GM23338 (cell line): ENCODE measurements around the gene SGSH. TPM values are rescaled to one million over a fixed set of nuclear protein-coding genes. Genes with fewer than 3 reads are reported as not detected.
A peak's percentile ranks its signal among the peaks of the same experiment; 100 is the strongest.

Experiments
- ATAC-seq: fragments of 200-7000 bp; cut with Tn5 transposase; 3 replicates; pipeline ENCODE4 v1.9.1; 2020
- DNase-seq: peaks from one replicate; pipeline ENCODE4 v3.0.0-alpha.2; 2015; ENCODE audit warnings: low spot score
- H2AFZ ChIP-seq: fragments of 200-600 bp; sonication (generic); 2 replicates; pipeline ENCODE4 v1.8.0; 2016; ENCODE audit warnings: antibody characterized with exemption, mild to moderate bottlenecking, moderate library complexity
- H3F3A ChIP-seq: fragments of 200-600 bp; sonication (generic); replicated peaks from 2 replicates; pipeline ENCODE4 v1.8.0; 2017; ENCODE audit warnings: antibody characterized with exemption, mixed run types, low read depth
- H3K27ac ChIP-seq: fragments of 200-600 bp; sonication (generic); 2 replicates; pipeline ENCODE4 v1.6.1; 2016; ENCODE audit warnings: low read depth
- H3K27me3 ChIP-seq: fragments of 200-600 bp; sonication (generic); 2 replicates; pipeline ENCODE4 v1.8.0; 2016; ENCODE audit warnings: mild to moderate bottlenecking, mixed run types, moderate library complexity; ENCODE audit not compliant: insufficient read depth
- H3K36me3 ChIP-seq: fragments of 200-600 bp; sonication (generic); 2 replicates; pipeline ENCODE4 v1.8.0; 2016; ENCODE audit warnings: mild to moderate bottlenecking; ENCODE audit not compliant: insufficient read depth
- H3K4me1 ChIP-seq: fragments of 200-600 bp; sonication (generic); 2 replicates; pipeline ENCODE4 v1.8.0; 2016; ENCODE audit warnings: mild to moderate bottlenecking, moderate library complexity; ENCODE audit not compliant: insufficient read depth
- H3K4me2 ChIP-seq: fragments of 200-600 bp; sonication (generic); 2 replicates; pipeline ENCODE4 v1.7.1; 2017; ENCODE audit warnings: mixed run types
- H3K4me3 ChIP-seq: fragments of 200-600 bp; sonication (generic); 2 replicates; pipeline ENCODE4 v1.6.1; 2016; ENCODE audit warnings: mixed run types
- H3K79me2 ChIP-seq: fragments of 200-600 bp; sonication (generic); replicated peaks from 2 replicates; pipeline ENCODE4 v1.8.0; 2017; ENCODE audit warnings: mild to moderate bottlenecking; ENCODE audit not compliant: insufficient read depth
- H3K9me2 ChIP-seq: fragments of 200-600 bp; sonication (generic); 2 replicates; pipeline ENCODE4 v1.8.0; 2017; ENCODE audit not compliant: insufficient read depth
- H4K20me1 ChIP-seq: fragments of 200-600 bp; sonication (generic); replicated peaks from 2 replicates; pipeline ENCODE4 v1.8.0; 2017; ENCODE audit warnings: mild to moderate bottlenecking; ENCODE audit not compliant: insufficient read depth
- H3K27ac Mint-ChIP-seq: 2 replicates; pipeline ENCODE4 v1.8.0; 2020; ENCODE audit warnings: inconsistent platforms, mild to moderate bottlenecking, moderate library complexity, mixed read lengths
- H3K27me3 Mint-ChIP-seq: 3 replicates; pipeline ENCODE4 v1.8.0; 2022; ENCODE audit warnings: low read depth, mild to moderate bottlenecking, moderate library complexity, mixed read lengths, inconsistent platforms; ENCODE audit not compliant: insufficient read depth, poor library complexity
- H3K36me3 Mint-ChIP-seq: 3 replicates; pipeline ENCODE4 v1.8.0; 2021; ENCODE audit warnings: low read depth, mild to moderate bottlenecking, inconsistent platforms, moderate library complexity, mixed read lengths
- H3K4me1 Mint-ChIP-seq: 3 replicates; pipeline ENCODE4 v1.8.0; 2020; ENCODE audit warnings: mild to moderate bottlenecking, inconsistent platforms, mixed read lengths
- H3K4me3 Mint-ChIP-seq: 3 replicates; pipeline ENCODE4 v1.8.0; 2021; ENCODE audit warnings: moderate library complexity, mild to moderate bottlenecking, inconsistent platforms, mixed read lengths
- H3K9me3 Mint-ChIP-seq: 3 replicates; pipeline ENCODE4 v1.8.0; 2020; ENCODE audit warnings: moderate library complexity, mild to moderate bottlenecking, inconsistent platforms, mixed read lengths
- CREB1 ChIP-seq: fragments of 250-450 bp; sonication (Bioruptor Pico); IDR thresholded peaks from 2 replicates; pipeline ENCODE4 v1.5.0; 2020; ENCODE audit warnings: low read depth, mild to moderate bottlenecking, moderate library complexity
- EZH2phosphoT487 ChIP-seq: fragments of 200-600 bp; sonication (generic); IDR thresholded peaks from one replicate; pipeline ENCODE4 v1.8.1; 2018; ENCODE audit warnings: antibody characterized with exemption; ENCODE audit not compliant: unreplicated experiment
- JUNB ChIP-seq: IDR thresholded peaks from one replicate; pipeline ENCODE4 v1.6.1; 2016; ENCODE audit warnings: antibody characterized with exemption; ENCODE audit not compliant: unreplicated experiment
- NANOG ChIP-seq: IDR thresholded peaks from 2 replicates; pipeline ENCODE4 v1.6.1; 2016; ENCODE audit warnings: antibody characterized with exemption, borderline replicate concordance
- POLR2AphosphoS5 ChIP-seq: IDR thresholded peaks from 2 replicates; pipeline ENCODE4 v1.6.1; 2016; ENCODE audit warnings: antibody characterized with exemption, low read depth
- STAT1 ChIP-seq: IDR thresholded peaks from one replicate; pipeline ENCODE4 v1.6.1; 2016; ENCODE audit warnings: antibody characterized with exemption; ENCODE audit not compliant: unreplicated experiment
- ZNF114 ChIP-seq: fragments of 250-450 bp; sonication (Bioruptor Pico); IDR thresholded peaks from 2 replicates; pipeline ENCODE4 v1.5.0; 2020; ENCODE audit warnings: mild to moderate bottlenecking, moderate library complexity
- ZNF331 ChIP-seq: fragments of 250-450 bp; sonication (Bioruptor Pico); IDR thresholded peaks from 2 replicates; pipeline ENCODE4 v1.5.0; 2020; ENCODE audit warnings: low read depth, mild to moderate bottlenecking, moderate library complexity
- polyA plus RNA-seq: library from polyadenylated mRNA; unstranded; fragments of >200 nt; fragmentation: Nextera tagmentation; extraction: Ambion mirVana; gene quantifications from 2 replicates; pipeline ENCODE4 v1.2.1, GENCODE V29; 2016
- total RNA-seq: library from RNA; depleted of rRNA; stranded (reverse); fragments of >200 nt; shearing (Covaris generic); gene quantifications from 2 replicates; pipeline ENCODE4 v1.2.3, GENCODE V29; 2014
- TF ChIP-seq, protein P1 (sequence below): IDR thresholded peaks from one replicate; pipeline ENCODE4 v1.6.1; 2018; ENCODE audit warnings: antibody characterized with exemption; ENCODE audit not compliant: unreplicated experiment
- TF ChIP-seq, protein P2 (sequence below): IDR thresholded peaks from 2 replicates; pipeline ENCODE4 v1.6.1; 2016; ENCODE audit warnings: antibody characterized with exemption
- TF ChIP-seq, protein P3 (sequence below), 2 experiments: fragments of 200-600 bp in 1 of 2; sonication (generic) in 1 of 2; conservative IDR thresholded peaks; 2 replicates each; pipeline versions ENCODE4 v1.5.1 to v1.6.1; 2016 to 2017; ENCODE audit warnings: antibody characterized with exemption in 2 of 2, low read depth in 2 of 2, mild to moderate bottlenecking in 2 of 2, moderate library complexity in 1 of 2
- TF ChIP-seq, protein P4 (sequence below): fragments of 250-450 bp; sonication (Bioruptor Pico); IDR thresholded peaks from 2 replicates; pipeline ENCODE4 v1.5.0; 2020; ENCODE audit warnings: mild to moderate bottlenecking, moderate library complexity

SGSH gene
- total and polyA plus RNA-seq, 2 experiments from 2014 or later: 9.6 to 17.5 TPM

DNA sequence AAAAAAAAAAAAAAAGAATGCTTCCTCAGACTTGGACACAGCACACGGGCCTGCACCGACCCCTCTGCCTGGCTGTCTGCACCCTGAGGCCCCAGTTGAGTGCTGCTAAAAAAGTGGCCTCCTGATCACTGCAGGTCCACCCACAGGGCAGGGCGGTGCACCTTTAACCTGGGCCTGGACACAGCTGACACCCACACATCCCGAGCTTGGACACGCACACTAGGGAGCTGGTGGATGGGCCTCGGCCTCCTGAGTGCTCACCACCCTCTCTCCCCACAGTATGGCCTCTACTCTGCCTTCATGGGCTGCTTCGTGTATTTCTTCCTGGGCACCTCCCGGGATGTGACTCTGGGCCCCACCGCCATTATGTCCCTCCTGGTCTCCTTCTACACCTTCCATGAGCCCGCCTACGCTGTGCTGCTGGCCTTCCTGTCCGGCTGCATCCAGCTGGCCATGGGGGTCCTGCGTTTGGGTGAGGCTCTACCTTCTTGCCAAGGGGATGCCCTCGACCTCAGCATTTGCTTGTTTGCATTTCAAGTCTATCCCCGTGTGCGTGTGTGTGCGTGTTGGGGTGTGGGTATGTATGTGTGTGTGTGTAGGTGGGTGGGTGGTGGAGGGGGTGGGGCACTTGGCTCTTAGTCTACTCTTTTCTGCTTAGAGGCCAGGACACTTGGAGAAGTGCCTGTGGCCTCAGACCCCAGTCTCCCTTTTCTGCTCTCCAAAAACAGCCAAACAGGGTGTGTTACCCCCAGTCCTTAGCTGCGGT, 2.4 kb upstream of the SGSH start:
- ATAC-seq: no peak
- H3K27ac Mint-ChIP-seq: no peak overlapping the region
- H3F3A ChIP-seq: peaks cover 7% of the 10 kb centered on the region; the same call in 1 of the 2 replicates
- peaks cover 6% of the 10 kb centered on the region for H3K27me3 Mint-ChIP-seq
- H4K20me1 ChIP-seq: no peaks in the 10 kb centered on the region
- no peak overlapping the region for H3K27ac ChIP-seq
- no peaks in the 10 kb centered on the region; the same call in 2 of the 3 replicates for H3K9me3 Mint-ChIP-seq
- DNase-seq: no peak
- no peak overlapping the region for H3K4me3 ChIP-seq
- H3K27me3 ChIP-seq: no peaks in the 10 kb centered on the region
- H3K4me1 Mint-ChIP-seq: peaks cover 33% of the 10 kb centered on the region
- peaks cover 10% of the 10 kb centered on the region; the same call in 1 of the 2 replicates for H3K4me1 ChIP-seq
- peaks cover 14% of the 10 kb centered on the region; the same call in 2 of the 3 replicates for H3K36me3 Mint-ChIP-seq
- no peaks in the 10 kb centered on the region for H3K9me2 ChIP-seq
- H3K4me3 Mint-ChIP-seq: peak overlapping the region; percentile 16; the same call in 1 of the 3 replicates
- no peaks in the 10 kb centered on the region for H3K36me3 ChIP-seq
- H3K4me2 ChIP-seq: no peak overlapping the region
- H3K79me2 ChIP-seq: peaks cover 7% of the 10 kb centered on the region; the same call in 1 of the 2 replicates
- no peak overlapping the region for H2AFZ ChIP-seq
- no peak for TF ChIP-seq STAT1
- TF ChIP-seq ZNF331 (CRISPR knock-in tag): no peak
- TF ChIP-seq NANOG: no peak
- TF ChIP-seq, protein P1, sequence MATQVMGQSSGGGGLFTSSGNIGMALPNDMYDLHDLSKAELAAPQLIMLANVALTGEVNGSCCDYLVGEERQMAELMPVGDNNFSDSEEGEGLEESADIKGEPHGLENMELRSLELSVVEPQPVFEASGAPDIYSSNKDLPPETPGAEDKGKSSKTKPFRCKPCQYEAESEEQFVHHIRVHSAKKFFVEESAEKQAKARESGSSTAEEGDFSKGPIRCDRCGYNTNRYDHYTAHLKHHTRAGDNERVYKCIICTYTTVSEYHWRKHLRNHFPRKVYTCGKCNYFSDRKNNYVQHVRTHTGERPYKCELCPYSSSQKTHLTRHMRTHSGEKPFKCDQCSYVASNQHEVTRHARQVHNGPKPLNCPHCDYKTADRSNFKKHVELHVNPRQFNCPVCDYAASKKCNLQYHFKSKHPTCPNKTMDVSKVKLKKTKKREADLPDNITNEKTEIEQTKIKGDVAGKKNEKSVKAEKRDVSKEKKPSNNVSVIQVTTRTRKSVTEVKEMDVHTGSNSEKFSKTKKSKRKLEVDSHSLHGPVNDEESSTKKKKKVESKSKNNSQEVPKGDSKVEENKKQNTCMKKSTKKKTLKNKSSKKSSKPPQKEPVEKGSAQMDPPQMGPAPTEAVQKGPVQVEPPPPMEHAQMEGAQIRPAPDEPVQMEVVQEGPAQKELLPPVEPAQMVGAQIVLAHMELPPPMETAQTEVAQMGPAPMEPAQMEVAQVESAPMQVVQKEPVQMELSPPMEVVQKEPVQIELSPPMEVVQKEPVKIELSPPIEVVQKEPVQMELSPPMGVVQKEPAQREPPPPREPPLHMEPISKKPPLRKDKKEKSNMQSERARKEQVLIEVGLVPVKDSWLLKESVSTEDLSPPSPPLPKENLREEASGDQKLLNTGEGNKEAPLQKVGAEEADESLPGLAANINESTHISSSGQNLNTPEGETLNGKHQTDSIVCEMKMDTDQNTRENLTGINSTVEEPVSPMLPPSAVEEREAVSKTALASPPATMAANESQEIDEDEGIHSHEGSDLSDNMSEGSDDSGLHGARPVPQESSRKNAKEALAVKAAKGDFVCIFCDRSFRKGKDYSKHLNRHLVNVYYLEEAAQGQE: no peak
- TF ChIP-seq, protein P2, sequence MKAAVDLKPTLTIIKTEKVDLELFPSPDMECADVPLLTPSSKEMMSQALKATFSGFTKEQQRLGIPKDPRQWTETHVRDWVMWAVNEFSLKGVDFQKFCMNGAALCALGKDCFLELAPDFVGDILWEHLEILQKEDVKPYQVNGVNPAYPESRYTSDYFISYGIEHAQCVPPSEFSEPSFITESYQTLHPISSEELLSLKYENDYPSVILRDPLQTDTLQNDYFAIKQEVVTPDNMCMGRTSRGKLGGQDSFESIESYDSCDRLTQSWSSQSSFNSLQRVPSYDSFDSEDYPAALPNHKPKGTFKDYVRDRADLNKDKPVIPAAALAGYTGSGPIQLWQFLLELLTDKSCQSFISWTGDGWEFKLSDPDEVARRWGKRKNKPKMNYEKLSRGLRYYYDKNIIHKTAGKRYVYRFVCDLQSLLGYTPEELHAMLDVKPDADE: no peak
- no peak for TF ChIP-seq POLR2AphosphoS5
- TF ChIP-seq, protein P3, sequence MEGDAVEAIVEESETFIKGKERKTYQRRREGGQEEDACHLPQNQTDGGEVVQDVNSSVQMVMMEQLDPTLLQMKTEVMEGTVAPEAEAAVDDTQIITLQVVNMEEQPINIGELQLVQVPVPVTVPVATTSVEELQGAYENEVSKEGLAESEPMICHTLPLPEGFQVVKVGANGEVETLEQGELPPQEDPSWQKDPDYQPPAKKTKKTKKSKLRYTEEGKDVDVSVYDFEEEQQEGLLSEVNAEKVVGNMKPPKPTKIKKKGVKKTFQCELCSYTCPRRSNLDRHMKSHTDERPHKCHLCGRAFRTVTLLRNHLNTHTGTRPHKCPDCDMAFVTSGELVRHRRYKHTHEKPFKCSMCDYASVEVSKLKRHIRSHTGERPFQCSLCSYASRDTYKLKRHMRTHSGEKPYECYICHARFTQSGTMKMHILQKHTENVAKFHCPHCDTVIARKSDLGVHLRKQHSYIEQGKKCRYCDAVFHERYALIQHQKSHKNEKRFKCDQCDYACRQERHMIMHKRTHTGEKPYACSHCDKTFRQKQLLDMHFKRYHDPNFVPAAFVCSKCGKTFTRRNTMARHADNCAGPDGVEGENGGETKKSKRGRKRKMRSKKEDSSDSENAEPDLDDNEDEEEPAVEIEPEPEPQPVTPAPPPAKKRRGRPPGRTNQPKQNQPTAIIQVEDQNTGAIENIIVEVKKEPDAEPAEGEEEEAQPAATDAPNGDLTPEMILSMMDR (conservative IDR thresholded peaks at IDR 0.05; ENCODE audit: low read depth in 2 of 2): no peak
- TF ChIP-seq, protein P4, sequence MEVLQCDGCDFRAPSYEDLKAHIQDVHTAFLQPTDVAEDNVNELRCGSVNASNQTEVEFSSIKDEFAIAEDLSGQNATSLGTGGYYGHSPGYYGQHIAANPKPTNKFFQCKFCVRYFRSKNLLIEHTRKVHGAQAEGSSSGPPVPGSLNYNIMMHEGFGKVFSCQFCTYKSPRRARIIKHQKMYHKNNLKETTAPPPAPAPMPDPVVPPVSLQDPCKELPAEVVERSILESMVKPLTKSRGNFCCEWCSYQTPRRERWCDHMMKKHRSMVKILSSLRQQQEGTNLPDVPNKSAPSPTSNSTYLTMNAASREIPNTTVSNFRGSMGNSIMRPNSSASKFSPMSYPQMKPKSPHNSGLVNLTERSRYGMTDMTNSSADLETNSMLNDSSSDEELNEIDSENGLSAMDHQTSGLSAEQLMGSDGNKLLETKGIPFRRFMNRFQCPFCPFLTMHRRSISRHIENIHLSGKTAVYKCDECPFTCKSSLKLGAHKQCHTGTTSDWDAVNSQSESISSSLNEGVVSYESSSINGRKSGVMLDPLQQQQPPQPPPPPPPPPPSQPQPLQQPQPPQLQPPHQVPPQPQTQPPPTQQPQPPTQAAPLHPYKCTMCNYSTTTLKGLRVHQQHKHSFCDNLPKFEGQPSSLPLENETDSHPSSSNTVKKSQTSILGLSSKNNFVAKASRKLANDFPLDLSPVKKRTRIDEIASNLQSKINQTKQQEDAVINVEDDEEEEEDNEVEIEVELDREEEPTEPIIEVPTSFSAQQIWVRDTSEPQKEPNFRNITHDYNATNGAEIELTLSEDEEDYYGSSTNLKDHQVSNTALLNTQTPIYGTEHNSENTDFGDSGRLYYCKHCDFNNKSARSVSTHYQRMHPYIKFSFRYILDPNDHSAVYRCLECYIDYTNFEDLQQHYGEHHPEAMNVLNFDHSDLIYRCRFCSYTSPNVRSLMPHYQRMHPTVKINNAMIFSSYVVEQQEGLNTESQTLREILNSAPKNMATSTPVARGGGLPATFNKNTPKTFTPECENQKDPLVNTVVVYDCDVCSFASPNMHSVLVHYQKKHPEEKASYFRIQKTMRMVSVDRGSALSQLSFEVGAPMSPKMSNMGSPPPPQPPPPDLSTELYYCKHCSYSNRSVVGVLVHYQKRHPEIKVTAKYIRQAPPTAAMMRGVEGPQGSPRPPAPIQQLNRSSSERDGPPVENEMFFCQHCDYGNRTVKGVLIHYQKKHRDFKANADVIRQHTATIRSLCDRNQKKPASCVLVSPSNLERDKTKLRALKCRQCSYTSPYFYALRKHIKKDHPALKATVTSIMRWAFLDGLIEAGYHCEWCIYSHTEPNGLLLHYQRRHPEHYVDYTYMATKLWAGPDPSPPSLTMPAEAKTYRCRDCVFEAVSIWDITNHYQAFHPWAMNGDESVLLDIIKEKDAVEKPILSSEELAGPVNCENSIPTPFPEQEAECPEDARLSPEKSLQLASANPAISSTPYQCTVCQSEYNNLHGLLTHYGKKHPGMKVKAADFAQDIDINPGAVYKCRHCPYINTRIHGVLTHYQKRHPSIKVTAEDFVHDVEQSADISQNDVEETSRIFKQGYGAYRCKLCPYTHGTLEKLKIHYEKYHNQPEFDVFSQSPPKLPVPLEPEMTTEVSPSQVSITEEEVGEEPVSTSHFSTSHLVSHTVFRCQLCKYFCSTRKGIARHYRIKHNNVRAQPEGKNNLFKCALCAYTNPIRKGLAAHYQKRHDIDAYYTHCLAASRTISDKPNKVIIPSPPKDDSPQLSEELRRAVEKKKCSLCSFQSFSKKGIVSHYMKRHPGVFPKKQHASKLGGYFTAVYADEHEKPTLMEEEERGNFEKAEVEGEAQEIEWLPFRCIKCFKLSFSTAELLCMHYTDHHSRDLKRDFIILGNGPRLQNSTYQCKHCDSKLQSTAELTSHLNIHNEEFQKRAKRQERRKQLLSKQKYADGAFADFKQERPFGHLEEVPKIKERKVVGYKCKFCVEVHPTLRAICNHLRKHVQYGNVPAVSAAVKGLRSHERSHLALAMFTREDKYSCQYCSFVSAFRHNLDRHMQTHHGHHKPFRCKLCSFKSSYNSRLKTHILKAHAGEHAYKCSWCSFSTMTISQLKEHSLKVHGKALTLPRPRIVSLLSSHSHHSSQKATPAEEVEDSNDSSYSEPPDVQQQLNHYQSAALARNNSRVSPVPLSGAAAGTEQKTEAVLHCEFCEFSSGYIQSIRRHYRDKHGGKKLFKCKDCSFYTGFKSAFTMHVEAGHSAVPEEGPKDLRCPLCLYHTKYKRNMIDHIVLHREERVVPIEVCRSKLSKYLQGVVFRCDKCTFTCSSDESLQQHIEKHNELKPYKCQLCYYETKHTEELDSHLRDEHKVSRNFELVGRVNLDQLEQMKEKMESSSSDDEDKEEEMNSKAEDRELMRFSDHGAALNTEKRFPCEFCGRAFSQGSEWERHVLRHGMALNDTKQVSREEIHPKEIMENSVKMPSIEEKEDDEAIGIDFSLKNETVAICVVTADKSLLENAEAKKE (CRISPR knock-in tag): no peak
- no peak for TF ChIP-seq CREB1 (CRISPR knock-in tag)
- no peak for TF ChIP-seq JUNB
- no peak for TF ChIP-seq EZH2phosphoT487
- no peak for TF ChIP-seq ZNF114
